Endodermal cell (in vitro differentiated cells): ENCODE measurements around the gene SERPINE2. TPM values are rescaled to one million over a fixed set of nuclear protein-coding genes. Genes with fewer than 3 reads are reported as not detected.
A peak's percentile ranks its signal among the peaks of the same experiment; 100 is the strongest.

Experiments used
- DNase-seq: peaks from one replicate; pipeline ENCODE4 v3.0.0-alpha.2; 2017
- H3K27ac ChIP-seq: 2 replicates; pipeline ENCODE4 v1.5.1; 2013; ENCODE audit warnings: mild to moderate bottlenecking, low read depth, low read length, moderate library complexity
- H3K27me3 ChIP-seq: 2 replicates; pipeline ENCODE4 v1.6.1; 2013; ENCODE audit warnings: mild to moderate bottlenecking, low read length, moderate library complexity; ENCODE audit not compliant: insufficient read depth, control insufficient read depth, poor library complexity, severe bottlenecking
- H3K36me3 ChIP-seq: 2 replicates; pipeline ENCODE4 v1.7.0; 2013; ENCODE audit warnings: mild to moderate bottlenecking, low read length, moderate library complexity; ENCODE audit not compliant: control insufficient read depth, insufficient read depth
- H3K4me1 ChIP-seq: one replicate; pipeline ENCODE4 v1.7.0; 2013; ENCODE audit warnings: low read length; ENCODE audit not compliant: control insufficient read depth, insufficient read depth
- H3K4me3 ChIP-seq: 2 replicates; pipeline ENCODE4 v1.5.1; 2013; ENCODE audit warnings: mild to moderate bottlenecking, low read length, moderate library complexity
- H3K9ac ChIP-seq: 2 replicates; pipeline ENCODE4 v1.6.1; 2013; ENCODE audit warnings: mild to moderate bottlenecking, low read length, moderate library complexity; ENCODE audit not compliant: poor library complexity, severe bottlenecking; ENCODE audit errors: extremely low read depth
- H3K9me3 ChIP-seq: 2 replicates; pipeline ENCODE4 v1.6.1; 2013; ENCODE audit warnings: mild to moderate bottlenecking, low read length, moderate library complexity; ENCODE audit not compliant: control insufficient read depth
- H3K27ac Mint-ChIP-seq: 2 replicates; pipeline ENCODE4 v1.8.0; 2020; ENCODE audit warnings: mixed read lengths
- H3K27me3 Mint-ChIP-seq: 2 replicates; pipeline ENCODE4 v1.8.0; 2021; ENCODE audit warnings: mild to moderate bottlenecking, mixed read lengths; ENCODE audit not compliant: insufficient read depth
- H3K36me3 Mint-ChIP-seq: 2 replicates; pipeline ENCODE4 v1.8.0; 2020; ENCODE audit warnings: low read depth, mixed read lengths
- H3K4me1 Mint-ChIP-seq: 2 replicates; pipeline ENCODE4 v1.8.0; 2020; ENCODE audit warnings: mixed read lengths
- H3K4me3 Mint-ChIP-seq: 2 replicates; pipeline ENCODE4 v1.8.0; 2020; ENCODE audit warnings: mild to moderate bottlenecking, moderate library complexity, mixed read lengths
- H3K9me3 Mint-ChIP-seq: 2 replicates; pipeline ENCODE4 v1.8.0; 2020; ENCODE audit warnings: mild to moderate bottlenecking, mixed read lengths
- WGBS, 2 experiments: methylation state at CpG; one replicate each; pipeline versions ENCODE4 v1.1.5 to v1.1.7; 2013; ENCODE audit warnings: missing lambda C conversion rate in 2 of 2, mixed read lengths in 1 of 2; ENCODE audit not compliant: insufficient coverage in 1 of 2, insufficient read length in 1 of 2; 5-methylcytosine and 5-hydroxymethylcytosine counted together
- total RNA-seq, 2 donors: library from RNA; stranded (reverse); fragmentation: NEBNext Ultra II Directional in 1 of 2; extraction: Animal tissue kit (Norgen Biotek cat#: 25700) in 1 of 2; gene quantifications; 2 replicates in 1 of 2; 3 replicates in 1 of 2; pipeline ENCODE4 v1.2.1, GENCODE V29; 2021
- TF ChIP-seq, protein P1 (sequence below): fragments of 200-600 bp; sonication (generic); conservative IDR thresholded peaks from 2 replicates; pipeline ENCODE4 v1.5.0; 2021; ENCODE audit warnings: antibody characterized with exemption, mild to moderate bottlenecking

SERPINE2 gene
- total RNA-seq, 2 donors from 2014 or later, result 257 to 386 TPM

DNA sequence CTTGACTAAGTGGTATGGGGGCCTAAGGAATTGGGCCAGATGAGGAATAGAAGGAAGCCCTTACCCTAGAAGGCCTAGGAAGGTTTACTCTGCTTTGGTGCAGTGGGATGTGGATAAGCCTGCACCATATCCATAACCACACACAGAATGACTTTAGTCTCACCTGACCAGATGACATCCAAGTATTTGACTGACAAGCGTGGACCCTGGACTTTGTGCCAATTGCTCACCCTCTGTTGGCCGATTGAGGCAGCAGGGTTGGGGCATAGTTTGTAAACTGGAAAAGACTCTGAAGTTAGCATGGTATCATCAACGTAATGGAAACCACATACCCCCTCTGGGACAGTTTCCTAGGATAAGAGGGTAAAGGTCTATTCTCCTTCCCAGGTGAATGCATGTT, 36.5 kb upstream of the SERPINE2 start:
- H3K4me3 Mint-ChIP-seq, result no peak overlapping the region
- Histone ChIP-seq H3K4me1 (no peaks in the 10 kb centered on the region), H3K4me3 (no peak overlapping the region), H3K27me3 (no peaks in the 10 kb centered on the region), H3K36me3 (no peaks in the 10 kb centered on the region), H3K27ac (no peak overlapping the region), H3K9ac (no peak overlapping the region), H3K9me3 (no peaks in the 10 kb centered on the region)
- 83 to 97% methylated on average over 2 to 3 of the region's 3 CpGs for WGBS, 2 experiments
- TF ChIP-seq, protein P1, sequence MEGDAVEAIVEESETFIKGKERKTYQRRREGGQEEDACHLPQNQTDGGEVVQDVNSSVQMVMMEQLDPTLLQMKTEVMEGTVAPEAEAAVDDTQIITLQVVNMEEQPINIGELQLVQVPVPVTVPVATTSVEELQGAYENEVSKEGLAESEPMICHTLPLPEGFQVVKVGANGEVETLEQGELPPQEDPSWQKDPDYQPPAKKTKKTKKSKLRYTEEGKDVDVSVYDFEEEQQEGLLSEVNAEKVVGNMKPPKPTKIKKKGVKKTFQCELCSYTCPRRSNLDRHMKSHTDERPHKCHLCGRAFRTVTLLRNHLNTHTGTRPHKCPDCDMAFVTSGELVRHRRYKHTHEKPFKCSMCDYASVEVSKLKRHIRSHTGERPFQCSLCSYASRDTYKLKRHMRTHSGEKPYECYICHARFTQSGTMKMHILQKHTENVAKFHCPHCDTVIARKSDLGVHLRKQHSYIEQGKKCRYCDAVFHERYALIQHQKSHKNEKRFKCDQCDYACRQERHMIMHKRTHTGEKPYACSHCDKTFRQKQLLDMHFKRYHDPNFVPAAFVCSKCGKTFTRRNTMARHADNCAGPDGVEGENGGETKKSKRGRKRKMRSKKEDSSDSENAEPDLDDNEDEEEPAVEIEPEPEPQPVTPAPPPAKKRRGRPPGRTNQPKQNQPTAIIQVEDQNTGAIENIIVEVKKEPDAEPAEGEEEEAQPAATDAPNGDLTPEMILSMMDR, result no peak
- H3K36me3 Mint-ChIP-seq, result no peaks in the 10 kb centered on the region
- H3K9me3 Mint-ChIP-seq, result no peaks in the 10 kb centered on the region
- H3K27ac Mint-ChIP-seq, result no peak overlapping the region
- peaks cover 2% of the 10 kb centered on the region for H3K4me1 Mint-ChIP-seq
- no peak for DNase-seq
- H3K27me3 Mint-ChIP-seq, result peaks cover 2% of the 10 kb centered on the region

DNA sequence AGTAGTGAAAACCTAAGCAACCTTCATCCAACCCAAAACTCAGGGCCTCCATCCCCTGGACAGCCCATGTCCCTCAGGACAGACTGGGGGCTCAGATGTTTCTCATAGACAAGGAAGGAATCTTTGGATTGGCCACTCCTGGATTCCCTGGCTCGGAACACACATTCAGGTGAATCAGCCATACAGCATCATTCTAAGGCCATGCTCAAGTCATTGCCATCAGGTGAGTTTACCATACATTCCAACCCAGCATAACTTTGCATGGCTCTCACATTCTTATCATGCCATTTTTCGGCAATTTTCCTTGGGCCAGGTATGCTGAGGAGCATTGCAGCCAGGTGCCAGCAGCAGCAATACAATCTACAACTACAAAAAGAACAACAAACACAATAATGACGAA, 34.6 kb upstream of the SERPINE2 start:
- 83 to 91% methylated on average over 1 to 3 of the region's 3 CpGs for WGBS, 2 experiments
- no peak overlapping the region for H3K27ac ChIP-seq
- H3K4me3 ChIP-seq, result no peak overlapping the region
- no peaks in the 10 kb centered on the region for H3K27me3 ChIP-seq
- no peaks in the 10 kb centered on the region for H3K9me3 ChIP-seq
- no peaks in the 10 kb centered on the region for H3K36me3 ChIP-seq
- no peak overlapping the region for H3K9ac ChIP-seq
- DNase-seq, result no peak
- Mint-ChIP-seq H3K27me3 (no peaks in the 10 kb centered on the region), H3K4me1 (peaks cover 2% of the 10 kb centered on the region), H3K36me3 (no peaks in the 10 kb centered on the region), H3K4me3 (no peak overlapping the region), H3K9me3 (no peaks in the 10 kb centered on the region), H3K27ac (no peak overlapping the region)
- no peaks in the 10 kb centered on the region for H3K4me1 ChIP-seq
- TF ChIP-seq, protein P1, result no peak

DNA sequence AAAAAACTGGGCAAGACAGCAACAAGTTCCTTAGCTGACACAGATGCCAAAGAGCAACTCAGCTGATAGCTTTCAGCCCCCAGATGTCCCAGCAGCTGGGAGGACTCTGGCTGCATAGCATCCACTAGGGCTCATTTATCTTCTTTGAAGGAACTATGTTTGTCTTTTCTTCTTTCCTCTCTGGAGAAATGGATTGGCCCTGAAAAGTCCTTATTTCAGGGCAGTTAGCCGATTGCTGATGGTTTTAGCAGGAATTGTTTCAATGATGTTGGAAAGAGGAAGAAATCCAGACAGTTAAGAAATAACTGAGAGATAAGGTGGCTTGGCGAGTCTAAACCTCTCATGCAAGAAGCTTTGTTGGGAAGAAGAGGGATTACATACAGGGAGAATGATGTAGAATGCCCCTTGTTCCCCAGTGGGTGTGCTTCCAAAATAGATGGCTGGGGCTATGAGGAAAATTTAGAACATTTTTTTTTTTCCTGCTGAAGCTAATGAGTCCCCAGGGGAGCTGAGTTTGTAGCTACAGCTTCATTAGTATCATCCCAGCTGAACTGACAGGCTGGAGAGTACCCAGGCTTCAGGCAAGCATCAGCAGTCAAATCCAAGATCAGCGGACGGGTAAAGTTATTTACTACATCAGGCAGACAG, 33.6 kb upstream of the SERPINE2 start:
- Histone ChIP-seq H3K27ac (no peak overlapping the region), H3K4me3 (no peak overlapping the region), H3K9ac (no peak overlapping the region), H3K36me3 (no peaks in the 10 kb centered on the region), H3K4me1 (no peaks in the 10 kb centered on the region), H3K9me3 (no peaks in the 10 kb centered on the region), H3K27me3 (no peaks in the 10 kb centered on the region)
- no peak for DNase-seq
- H3K27me3 Mint-ChIP-seq, result no peaks in the 10 kb centered on the region
- no peak overlapping the region for H3K4me3 Mint-ChIP-seq
- TF ChIP-seq, protein P1, result peak; percentile 49
- no peaks in the 10 kb centered on the region for H3K9me3 Mint-ChIP-seq
- H3K36me3 Mint-ChIP-seq, result no peaks in the 10 kb centered on the region
- H3K27ac Mint-ChIP-seq, result no peak overlapping the region
- WGBS, 2 experiments, result 92 to 96% methylated on average over 4 of the region's 4 CpGs
- H3K4me1 Mint-ChIP-seq, result peaks cover 2% of the 10 kb centered on the region
